Endothelial cell of umbilical vein (primary cell): ENCODE results near the gene NT5DC2. TPM values are rescaled to one million over a fixed set of nuclear protein-coding genes. Genes with fewer than 3 reads are reported as not detected.

Experiments
- BruUV-seq: library from RNA; stranded (reverse); fragments of 400-500 nt; replicated peaks from 2 replicates; lab custom pipeline; 2021; lab: Mats Ljungman, UMichigan
- CTCF ChIA-PET: fragments of 300-600, 350-600 bp; sonication (Branson Sonifier 250); formaldehyde crosslinking; loops from one replicate; lab custom pipeline; 2021; ENCODE audit warnings: antibody characterized with exemption, inconsistent platforms; lab: Charles Lee
- POLR2A ChIA-PET: fragments of 300-600, 350-600 bp; sonication (Branson Sonifier 250); formaldehyde crosslinking; loops from one replicate; lab custom pipeline; 2021; ENCODE audit warnings: antibody characterized with exemption, inconsistent platforms; lab: Charles Lee
- DNase-seq: peaks from one replicate; pipeline ENCODE4 v3.0.0-alpha.2; 2011; ENCODE audit warnings: low read depth, low spot score
- FAIRE-seq: peaks from 2 replicates; lab custom pipeline; 2011; peaks lifted over from hg19 to GRCh38; lab: Jason Lieb, UNC
- H2AFZ ChIP-seq: 2 replicates; pipeline ENCODE4 v1.6.0; 2012; ENCODE audit warnings: low read depth, low read length, control low read depth, inconsistent platforms
- H3K27ac ChIP-seq: 2 replicates; pipeline ENCODE4 v1.5.1; 2011; ENCODE audit warnings: low read depth, mild to moderate bottlenecking, control low read depth, low read length, moderate library complexity; ENCODE audit not compliant: insufficient read depth
- H3K27me3 ChIP-seq, 2 experiments: 2 replicates each; pipeline versions ENCODE4 v1.6.0 to v1.6.1; 2011; ENCODE audit warnings: low read length in 2 of 2, mixed read lengths in 1 of 2; ENCODE audit not compliant: control insufficient read depth in 2 of 2, insufficient read depth in 2 of 2
- H3K36me3 ChIP-seq, 2 experiments: 2 replicates in 1 of 2; 3 replicates in 1 of 2; pipeline ENCODE4 v1.5.1; 2011; ENCODE audit warnings: low read length in 2 of 2, mild to moderate bottlenecking in 1 of 2, moderate library complexity in 1 of 2; ENCODE audit not compliant: control insufficient read depth in 2 of 2, insufficient read depth in 2 of 2; ENCODE audit errors: extremely low read depth in 1 of 2
- H3K4me1 ChIP-seq: 3 replicates; pipeline ENCODE4 v1.5.1; 2011; ENCODE audit warnings: mild to moderate bottlenecking, low read length; ENCODE audit not compliant: control insufficient read depth, insufficient read depth; ENCODE audit errors: extremely low read depth
- H3K4me2 ChIP-seq: 2 replicates; pipeline ENCODE4 v1.6.1; 2011; ENCODE audit warnings: low read length, control low read depth, mixed read lengths; ENCODE audit not compliant: insufficient read depth
- H3K4me3 ChIP-seq, 3 experiments: fragments of 200-600 bp in 1 of 3; sonication (generic), shearing (Covaris generic) in 1 of 3; replicated peaks in 1 of 3; 2 replicates each; pipeline ENCODE4 v1.5.1; 2011 to 2016; ENCODE audit warnings: control low read depth in 3 of 3, low read length in 3 of 3, mild to moderate bottlenecking in 2 of 3, inconsistent platforms in 1 of 3, low read depth in 1 of 3, moderate library complexity in 1 of 3; ENCODE audit not compliant: insufficient read depth in 1 of 3
- H3K79me2 ChIP-seq: 2 replicates; pipeline ENCODE4 v1.6.0; 2012; ENCODE audit warnings: low read length, inconsistent platforms; ENCODE audit not compliant: control insufficient read depth, insufficient read depth
- H3K9ac ChIP-seq: replicated peaks from 2 replicates; pipeline ENCODE3; 2011; ENCODE audit warnings: low read length, control low read depth; ENCODE audit not compliant: insufficient read depth; ENCODE audit errors: extremely low read depth
- H3K9me1 ChIP-seq: replicated peaks from 3 replicates; pipeline ENCODE4 v1.6.0; 2011; ENCODE audit warnings: mild to moderate bottlenecking, low read length; ENCODE audit not compliant: control insufficient read depth, insufficient read depth; ENCODE audit errors: extremely low read depth
- H3K9me3 ChIP-seq: replicated peaks from 2 replicates; pipeline ENCODE4 v1.5.1; 2012; ENCODE audit warnings: low read length, inconsistent platforms; ENCODE audit not compliant: control insufficient read depth, insufficient read depth
- H4K20me1 ChIP-seq: replicated peaks from 2 replicates; pipeline ENCODE3; 2011; ENCODE audit warnings: mild to moderate bottlenecking, low read length; ENCODE audit not compliant: control insufficient read depth, insufficient read depth; ENCODE audit errors: extremely low read depth
- EZH2 ChIP-seq: IDR thresholded peaks from 2 replicates; pipeline ENCODE4 v1.6.1; 2012; ENCODE audit warnings: borderline replicate concordance, low read depth, mild to moderate bottlenecking, moderate library complexity, low read length, inconsistent platforms; ENCODE audit not compliant: severe bottlenecking
- FOS ChIP-seq: IDR thresholded peaks from 2 replicates; pipeline ENCODE4 v1.6.1; 2011; ENCODE audit warnings: mild to moderate bottlenecking, low read length, moderate library complexity, borderline replicate concordance; ENCODE audit not compliant: insufficient read depth
- GATA2 ChIP-seq: IDR thresholded peaks from 2 replicates; pipeline ENCODE4 v1.7.0; 2011; ENCODE audit warnings: low read depth, mild to moderate bottlenecking, moderate library complexity, mixed read lengths, low read length; ENCODE audit not compliant: insufficient read length, insufficient read depth
- JUN ChIP-seq: IDR thresholded peaks from 2 replicates; pipeline ENCODE4 v1.6.1; 2011; ENCODE audit warnings: borderline replicate concordance, low read depth; ENCODE audit not compliant: insufficient read length, insufficient read depth
- MYC ChIP-seq: IDR thresholded peaks from one replicate; pipeline ENCODE4 v1.6.1; 2011; ENCODE audit warnings: mild to moderate bottlenecking, low read depth, low read length
- POLR2AphosphoS5 ChIP-seq: IDR thresholded peaks from 2 replicates; pipeline ENCODE4 v1.6.1; 2012; ENCODE audit warnings: low read depth, mild to moderate bottlenecking, control low read depth, low read length, moderate library complexity; ENCODE audit not compliant: insufficient read depth
- dilution Hi-C: fragments of 300-500 bp; cut with MboI; formaldehyde crosslinking; loops from one replicate; pipeline ENCODE4 v1.15.0; 2019; ENCODE audit warnings: low sequenced_read_pairs; ENCODE audit not compliant: extremely low pct_ligation_motif_present
- intact Hi-C: fragments of 100-400 bp; cut with micrococcal nuclease; formaldehyde crosslinking; loops from one replicate; pipeline ENCODE4 v1.10.0; 2022
- polyA plus RNA-seq, 4 experiments: library from polyadenylated mRNA; depleted of rRNA in 3 of 4; stranded (reverse) in 3 of 4; unstranded in 1 of 4; fragments of >200 nt; gene quantifications; 2 replicates each; pipeline versions ENCODE4 v1.2.1 to v1.2.3, GENCODE V29; 2011 to 2012; ENCODE audit warnings: missing spikeins in 1 of 4
- total RNA-seq: library from RNA; stranded (reverse); gene quantifications from 2 replicates; pipeline ENCODE4 v1.2.3, GENCODE V29; 2021
- TF ChIP-seq, protein P1 (sequence below): IDR thresholded peaks from 2 replicates; pipeline ENCODE4 v1.6.1; 2011; ENCODE audit not compliant: insufficient read depth, insufficient read length

Gene NT5DC2
- total and polyA plus RNA-seq, 2 donors (not counting 3 experiments of a cell fraction or from before 2014, with no cell fraction given), result 298 to 402 TPM

DNA sequence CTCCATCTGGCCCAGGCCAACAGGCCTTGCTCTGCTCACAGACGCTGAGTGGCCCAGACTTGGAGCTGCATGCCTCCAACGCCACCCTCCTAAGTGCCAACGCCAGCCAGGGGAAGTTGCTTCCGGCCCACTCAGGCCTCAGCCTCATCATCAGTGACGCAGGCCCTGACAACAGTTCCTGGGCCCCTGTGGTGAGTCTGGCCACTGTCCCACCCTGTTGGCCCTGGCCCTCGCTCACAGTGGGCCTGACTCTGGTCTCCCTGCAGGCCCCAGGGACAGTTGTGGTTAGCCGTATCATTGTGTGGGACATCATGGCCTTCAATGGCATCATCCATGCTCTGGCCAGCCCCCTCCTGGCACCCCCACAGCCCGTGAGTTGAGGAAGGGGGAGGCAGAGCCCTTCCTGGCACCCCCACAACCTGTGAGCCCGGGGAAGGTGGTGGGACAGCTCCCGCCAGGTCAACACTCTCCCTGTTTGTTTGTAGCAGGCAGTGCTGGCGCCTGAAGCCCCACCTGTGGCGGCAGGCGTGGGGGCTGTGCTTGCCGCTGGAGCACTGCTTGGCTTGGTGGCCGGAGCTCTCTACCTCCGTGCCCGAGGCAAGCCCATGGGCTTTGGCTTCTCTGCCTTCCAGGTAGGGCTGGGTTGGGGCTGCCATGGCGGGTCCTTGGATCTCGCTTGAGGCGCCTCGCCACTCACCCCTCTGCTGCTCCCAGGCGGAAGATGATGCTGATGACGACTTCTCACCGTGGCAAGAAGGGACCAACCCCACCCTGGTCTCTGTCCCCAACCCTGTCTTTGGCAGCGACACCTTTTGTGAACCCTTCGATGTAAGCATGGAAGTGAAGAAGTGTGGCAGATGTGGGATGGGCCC is 10.0 kb downstream of the NT5DC2 start:
- Histone ChIP-seq H3K4me2 (no peak overlapping the region), H3K9me3 (no peaks in the 10 kb centered on the region), H3K79me2 (no peaks in the 10 kb centered on the region), H3K4me3 (no peak overlapping the region), H3K36me3 (peaks cover 27 to 80% of the 10 kb centered on the region in 2 experiments), H3K9me1 (no peaks in the 10 kb centered on the region), H2AFZ (no peak overlapping the region), H3K4me1 (peaks cover 7% of the 10 kb centered on the region), H3K27ac (no peak overlapping the region), H4K20me1 (no peaks in the 10 kb centered on the region), H3K9ac (no peak overlapping the region), H3K27me3 (no peaks in the 10 kb centered on the region)
- BruUV-seq, result TSS peak; percentile 46
- ChIA-PET POLR2A (no interaction called here), CTCF (no interaction called here)
- dilution Hi-C loops (no loop called here), intact Hi-C loops (no loop called here)
- TF ChIP-seq POLR2AphosphoS5 (peak; percentile 3), JUN (no peak)
- TF ChIP-seq, protein P1, sequence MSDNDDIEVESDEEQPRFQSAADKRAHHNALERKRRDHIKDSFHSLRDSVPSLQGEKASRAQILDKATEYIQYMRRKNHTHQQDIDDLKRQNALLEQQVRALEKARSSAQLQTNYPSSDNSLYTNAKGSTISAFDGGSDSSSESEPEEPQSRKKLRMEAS, result no peak
- no peak for DNase-seq
- FAIRE-seq, result no peak

DNA sequence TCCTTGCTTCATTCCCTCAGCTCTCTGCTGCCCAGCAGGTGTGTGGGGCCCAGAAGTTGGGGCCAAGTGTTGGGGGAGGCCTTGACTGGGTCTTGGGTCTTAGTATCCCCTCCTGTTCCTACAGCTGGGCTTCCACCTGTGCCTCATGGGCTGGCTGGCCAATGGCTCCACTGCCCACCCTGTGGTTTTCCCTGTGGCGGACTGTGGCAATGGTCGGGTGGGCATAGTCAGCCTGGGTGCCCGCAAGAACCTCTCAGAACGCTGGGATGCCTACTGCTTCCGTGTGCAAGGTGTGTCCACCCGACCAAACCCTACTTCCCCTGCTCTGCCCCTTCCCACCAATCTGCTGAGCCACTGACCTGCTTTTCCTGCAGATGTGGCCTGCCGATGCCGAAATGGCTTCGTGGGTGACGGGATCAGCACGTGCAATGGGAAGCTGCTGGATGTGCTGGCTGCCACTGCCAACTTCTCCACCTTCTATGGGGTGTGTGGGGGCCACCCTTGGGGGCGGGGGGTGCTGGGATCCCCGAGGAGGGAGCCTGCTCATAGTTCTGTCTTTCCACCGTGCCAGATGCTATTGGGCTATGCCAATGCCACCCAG is 10.9 kb downstream of the NT5DC2 start:
- no TSS peak for BruUV-seq
- Histone ChIP-seq H3K9me1 (no peaks in the 10 kb centered on the region), H3K9ac (no peak overlapping the region), H3K27me3 (no peaks in the 10 kb centered on the region), H3K9me3 (no peaks in the 10 kb centered on the region), H3K36me3 (peaks cover 30 to 79% of the 10 kb centered on the region in 2 experiments), H3K79me2 (no peaks in the 10 kb centered on the region), H4K20me1 (no peaks in the 10 kb centered on the region), H2AFZ (no peak overlapping the region), H3K27ac (no peak overlapping the region), H3K4me1 (peaks cover 7% of the 10 kb centered on the region), H3K4me2 (no peak overlapping the region), H3K4me3 (no peak overlapping the region)
- FAIRE-seq (no peak), DNase-seq (no peak)
- no peak for TF ChIP-seq EZH2
- no peak for TF ChIP-seq MYC
- no peak for TF ChIP-seq POLR2AphosphoS5
- TF ChIP-seq GATA2, result no peak
- no peak for TF ChIP-seq FOS
- dilution Hi-C loops, result no loop called here
- ChIA-PET CTCF (no interaction called here), POLR2A (no interaction called here)
- intact Hi-C loops, result no loop called here
